OCI-LY7 (cell line): Measurements from ENCODE around the gene TMEM50B. TPM values are rescaled to one million over a fixed set of nuclear protein-coding genes. Genes with fewer than 3 reads are reported as not detected.

Experiments
- BruUV-seq: library from RNA; stranded (reverse); fragments of 400-500 nt; replicated peaks from 2 replicates; lab custom pipeline; 2021; lab: Mats Ljungman, UMichigan
- CTCF ChIA-PET: fragments of 300-600 bp; sonication (Branson Sonifier 250); formaldehyde crosslinking; loops from one replicate; lab custom pipeline; 2022; ENCODE audit warnings: antibody characterized with exemption; ENCODE audit not compliant: unreplicated experiment; lab: Charles Lee
- POLR2A ChIA-PET: fragments of 300-600 bp; sonication (Branson Sonifier 250); formaldehyde crosslinking; loops from one replicate; lab custom pipeline; 2022; ENCODE audit warnings: antibody characterized with exemption; lab: Charles Lee
- DNase-seq: peaks from one replicate; pipeline ENCODE4 v3.0.0-alpha.2; 2015; ENCODE audit warnings: low spot score
- H2AFZ ChIP-seq: fragments of 200-600 bp; sonication (generic), shearing (Covaris generic); 2 replicates; pipeline ENCODE4 v1.6.1; 2014; ENCODE audit warnings: mild to moderate bottlenecking, antibody characterized with exemption, low read length, moderate library complexity
- H3K27ac ChIP-seq: fragments of 200-600 bp; sonication (generic); 2 replicates; pipeline ENCODE4 v1.5.1; 2014; ENCODE audit warnings: mixed run types, low read depth, mild to moderate bottlenecking, moderate library complexity, low read length, inconsistent platforms; ENCODE audit not compliant: poor library complexity, severe bottlenecking
- H3K36me3 ChIP-seq: fragments of 200-600 bp; sonication (generic); 2 replicates; pipeline ENCODE4 v1.6.1; 2014; ENCODE audit warnings: mild to moderate bottlenecking, antibody characterized with exemption, low read length, moderate library complexity, mixed read lengths; ENCODE audit not compliant: insufficient read depth
- H3K4me1 ChIP-seq: fragments of 200-600 bp; sonication (generic); 2 replicates; pipeline ENCODE4 v1.5.1; 2014; ENCODE audit warnings: mild to moderate bottlenecking, low read length; ENCODE audit not compliant: insufficient read depth, poor library complexity, severe bottlenecking
- H3K4me2 ChIP-seq: fragments of 200-600 bp; sonication (generic); 2 replicates; pipeline ENCODE4 v1.6.1; 2014; ENCODE audit warnings: mild to moderate bottlenecking, low read length
- H3K4me3 ChIP-seq: fragments of 200-600 bp; sonication (generic); 2 replicates; pipeline ENCODE4 v1.5.1; 2014; ENCODE audit warnings: mild to moderate bottlenecking, low read depth, low read length; ENCODE audit not compliant: poor library complexity, severe bottlenecking
- H3K79me2 ChIP-seq: fragments of 200-600 bp; sonication (generic); 2 replicates; pipeline ENCODE4 v1.6.1; 2016; ENCODE audit warnings: low read depth, mild to moderate bottlenecking, low read length, moderate library complexity, mixed read lengths; ENCODE audit not compliant: insufficient read depth
- H3K9me2 ChIP-seq: fragments of 200-600 bp; sonication (generic); 2 replicates; pipeline ENCODE4 v1.6.1; 2016; ENCODE audit warnings: mild to moderate bottlenecking, low read length, mixed read lengths; ENCODE audit not compliant: insufficient read depth
- H3K9me3 ChIP-seq: fragments of 200-600 bp; sonication (generic); 2 replicates; pipeline ENCODE4 v1.6.1; 2014; ENCODE audit warnings: mild to moderate bottlenecking, mixed run types, low read length, mixed read lengths
- H4K20me1 ChIP-seq: fragments of 200-600 bp; sonication (generic); 2 replicates; pipeline ENCODE4 v1.6.1; 2014; ENCODE audit warnings: mild to moderate bottlenecking, antibody characterized with exemption, low read length, moderate library complexity, mixed read lengths; ENCODE audit not compliant: insufficient read depth
- EZH2phosphoT487 ChIP-seq: fragments of 200-600 bp; sonication (generic); IDR thresholded peaks from 2 replicates; pipeline ENCODE4 v1.6.1; 2018; ENCODE audit warnings: low read depth, borderline replicate concordance, mild to moderate bottlenecking, mixed run types, antibody characterized with exemption, low read length, moderate library complexity, mixed read lengths
- intact Hi-C: fragments of 100-400 bp; cut with micrococcal nuclease; formaldehyde crosslinking; loops from one replicate; pipeline ENCODE4 v1.10.0; 2022; ENCODE audit not compliant: unreplicated experiment
- total RNA-seq, 2 experiments: library from RNA; depleted of rRNA in 1 of 2; stranded (reverse); fragments of >200 nt in 1 of 2; shearing (Covaris generic) in 1 of 2; gene quantifications; 2 replicates each; pipeline ENCODE4 v1.2.3, GENCODE V29; 2014 to 2022
- TF ChIP-seq, protein P1 (sequence below): fragments of 200-600 bp; sonication (generic); conservative IDR thresholded peaks from 2 replicates; pipeline ENCODE4 v1.5.1; 2014; ENCODE audit warnings: mild to moderate bottlenecking, antibody characterized with exemption, low read length, moderate library complexity, mixed read lengths

The TMEM50B gene
- total RNA-seq, 2 experiments from 2014 or later, result 24.4 to 30.3 TPM

DNA sequence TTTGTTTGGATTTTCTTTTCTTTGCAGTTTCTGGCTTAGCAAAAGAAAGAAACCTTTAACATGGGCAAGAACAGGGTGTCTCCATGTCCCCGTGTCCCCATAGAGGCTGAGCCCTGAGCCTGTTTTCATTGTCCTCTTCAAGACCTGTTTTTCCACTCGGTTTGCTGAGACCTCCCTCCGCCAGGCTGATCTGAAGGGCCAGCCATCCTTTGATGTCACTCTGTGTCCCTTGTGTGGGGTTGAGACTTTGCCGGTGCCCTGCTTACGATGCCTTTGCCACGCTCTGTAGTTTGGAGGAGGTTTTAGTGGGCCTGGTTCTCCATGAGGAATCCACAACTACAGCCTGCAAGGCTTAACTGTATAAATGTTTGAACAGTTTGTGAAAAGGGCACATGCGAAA, 52.7 kb downstream of the TMEM50B start:
- H3K36me3 ChIP-seq, result peaks cover 99% of the 10 kb centered on the region
- no peak overlapping the region for H3K4me3 ChIP-seq
- H3K4me2 ChIP-seq, result no peak overlapping the region
- no peak overlapping the region for H2AFZ ChIP-seq
- CTCF ChIA-PET, result no interaction called here
- DNase-seq, result no peak
- no peaks in the 10 kb centered on the region for H3K9me3 ChIP-seq
- H3K79me2 ChIP-seq, result no peaks in the 10 kb centered on the region
- intact Hi-C loops, result no loop called here
- POLR2A ChIA-PET, result interaction anchor here (0.6 to 1.0 kb wide), 4 partner anchors 20 to 460 kb away, joined by 3 to 6 read pairs (median 4); no protein-coding TSS in a partner anchor
- BruUV-seq, result TSS peak; percentile 36
- TF ChIP-seq, protein P1, sequence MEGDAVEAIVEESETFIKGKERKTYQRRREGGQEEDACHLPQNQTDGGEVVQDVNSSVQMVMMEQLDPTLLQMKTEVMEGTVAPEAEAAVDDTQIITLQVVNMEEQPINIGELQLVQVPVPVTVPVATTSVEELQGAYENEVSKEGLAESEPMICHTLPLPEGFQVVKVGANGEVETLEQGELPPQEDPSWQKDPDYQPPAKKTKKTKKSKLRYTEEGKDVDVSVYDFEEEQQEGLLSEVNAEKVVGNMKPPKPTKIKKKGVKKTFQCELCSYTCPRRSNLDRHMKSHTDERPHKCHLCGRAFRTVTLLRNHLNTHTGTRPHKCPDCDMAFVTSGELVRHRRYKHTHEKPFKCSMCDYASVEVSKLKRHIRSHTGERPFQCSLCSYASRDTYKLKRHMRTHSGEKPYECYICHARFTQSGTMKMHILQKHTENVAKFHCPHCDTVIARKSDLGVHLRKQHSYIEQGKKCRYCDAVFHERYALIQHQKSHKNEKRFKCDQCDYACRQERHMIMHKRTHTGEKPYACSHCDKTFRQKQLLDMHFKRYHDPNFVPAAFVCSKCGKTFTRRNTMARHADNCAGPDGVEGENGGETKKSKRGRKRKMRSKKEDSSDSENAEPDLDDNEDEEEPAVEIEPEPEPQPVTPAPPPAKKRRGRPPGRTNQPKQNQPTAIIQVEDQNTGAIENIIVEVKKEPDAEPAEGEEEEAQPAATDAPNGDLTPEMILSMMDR, result no peak
- H3K4me1 ChIP-seq, result no peaks in the 10 kb centered on the region
- no peak overlapping the region for H3K27ac ChIP-seq
- no peaks in the 10 kb centered on the region for H4K20me1 ChIP-seq
- no peaks in the 10 kb centered on the region for H3K9me2 ChIP-seq

- H2AFZ ChIP-seq, result no peak overlapping the region
- no peak overlapping the region for H3K4me3 ChIP-seq
- DNase-seq, result no peak
- H3K4me1 ChIP-seq, result no peaks in the 10 kb centered on the region
- H4K20me1 ChIP-seq, result no peaks in the 10 kb centered on the region
- no peaks in the 10 kb centered on the region for H3K9me3 ChIP-seq
- no peaks in the 10 kb centered on the region for H3K9me2 ChIP-seq
- no peak overlapping the region for H3K27ac ChIP-seq
- H3K79me2 ChIP-seq, result no peaks in the 10 kb centered on the region
- no peak overlapping the region for H3K4me2 ChIP-seq
- intact Hi-C loops, result no loop called here
- TF ChIP-seq EZH2phosphoT487, result no peak
- TF ChIP-seq, protein P1, result no peak
- ChIA-PET CTCF (no interaction called here), POLR2A (no interaction called here)
- H3K36me3 ChIP-seq, result peaks cover 98% of the 10 kb centered on the region
- BruUV-seq, result no TSS peak
Measured at GRCh38 chr21:33425825-33426224, 53.9 kb downstream of the TMEM50B start.

DNA sequence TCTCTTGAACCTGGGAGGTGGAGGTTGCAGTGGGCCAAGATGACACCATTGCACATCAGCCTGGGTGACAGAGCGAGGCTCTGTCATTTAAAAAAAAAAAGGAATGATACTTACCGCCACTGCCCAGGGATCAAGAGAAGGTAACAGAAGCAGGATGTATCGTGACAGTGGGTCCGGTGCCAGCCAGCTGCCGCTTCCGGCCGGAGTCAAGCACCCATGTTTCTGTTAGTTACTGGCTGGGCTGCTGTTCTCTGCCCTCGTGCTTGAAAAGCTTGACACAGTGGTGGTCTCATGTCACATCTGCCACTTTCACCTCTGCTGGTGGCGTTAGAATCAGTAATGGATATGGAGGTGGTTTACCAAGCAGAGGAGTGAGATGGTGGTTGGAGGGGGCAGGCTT, 55.6 kb downstream of the TMEM50B start:
- Histone ChIP-seq H3K27ac (no peak overlapping the region), H3K4me3 (no peak overlapping the region), H2AFZ (no peak overlapping the region), H3K4me1 (no peaks in the 10 kb centered on the region), H3K79me2 (peaks cover 10% of the 10 kb centered on the region; the same call in 1 of the 2 replicates), H3K36me3 (peaks cover 98% of the 10 kb centered on the region), H4K20me1 (no peaks in the 10 kb centered on the region), H3K9me3 (no peaks in the 10 kb centered on the region), H3K9me2 (no peaks in the 10 kb centered on the region), H3K4me2 (no peak overlapping the region)
- no peak for DNase-seq
- CTCF ChIA-PET, result no interaction called here
- POLR2A ChIA-PET, result interaction anchor here (0.6 kb wide), 1 partner anchor 221 kb away, joined by 3 read pairs; no protein-coding TSS in a partner anchor
- intact Hi-C loops, result no loop called here
- BruUV-seq, result no TSS peak
- TF ChIP-seq, protein P1, result no peak
- TF ChIP-seq EZH2phosphoT487, result no peak
